ENCODE measurements around the gene RHOH. TPM values are rescaled to one million over a fixed set of nuclear protein-coding genes. Genes with fewer than 3 reads are reported as not detected.

RHOH gene
- total and polyA plus RNA-seq, 9 of the 15 experiments (the other 6 are each of a cell fraction or from before 2014, with no cell fraction given), result 14.3 to 37.7 (median 23.2) TPM

GRCh38 chr4:40196724-40197281 lies at the start of gene RHOH (continued):
- peak; percentile 27; the same call in 1 of the 2 replicates for TF ChIP-seq MGA (IDR thresholded peaks at IDR 0.05)
- TF ChIP-seq JUND (IDR thresholded peaks at IDR 0.05; ENCODE audit: borderline replicate concordance, low read depth, low read length), result no peak
- TF ChIP-seq JUND (tag; IDR thresholded peaks at IDR 0.05; ENCODE audit: borderline replicate concordance, low read depth, low read length), result no peak
- no peak for TF ChIP-seq ZFP91 (CRISPR knock-in tag; IDR thresholded peaks at IDR 0.05)
- TF ChIP-seq SIN3A (IDR thresholded peaks at IDR 0.05; ENCODE audit: borderline replicate concordance in 2 of 2, control insufficient read depth in 1 of 2, low read depth in 2 of 2, low read length in 2 of 2), result no peak
- TF ChIP-seq CEBPG (CRISPR knock-in tag; IDR thresholded peaks at IDR 0.05), result no peak
- no peak for TF ChIP-seq CEBPG (tag; conservative IDR thresholded peaks at IDR 0.05 in 1 of 2, IDR thresholded peaks at IDR 0.05 in 1 of 2)
- no peak for TF ChIP-seq ZBTB26 (CRISPR knock-in tag; IDR thresholded peaks at IDR 0.05)
- peak; percentile 59 for TF ChIP-seq GABPA (tag; conservative IDR thresholded peaks at IDR 0.05; ENCODE audit: low read depth)
- no peak for TF ChIP-seq RFX1 (IDR thresholded peaks at IDR 0.05)
- no peak for TF ChIP-seq CREB3L1 (IDR thresholded peaks at IDR 0.05; ENCODE audit: borderline replicate concordance, low read depth)

All from K562 (cell line).